Measurements from ENCODE around the gene COG7. TPM values are rescaled to one million over a fixed set of nuclear protein-coding genes. Genes with fewer than 3 reads are reported as not detected.
A peak's percentile ranks its signal among the peaks of the same experiment; 100 is the strongest.
"Not testable (repeated sequence)": the region's sequence is repeated elsewhere in the genome, so short reads cannot be mapped to it uniquely, and the experiment has no call there.

The COG7 gene
- total RNA-seq, 1 experiment from 2014 or later = 12.5 TPM

- DNase-seq (ENCODE audit: low read depth) = no peak
These were observed 67.5 kb downstream of the COG7 start for GRCh38 chr16:23385441-23385840.

GRCh38 chr16:23384878-23385277 lies 68.1 kb downstream of the COG7 start:
- no peak for DNase-seq (ENCODE audit: low read depth)

GRCh38 chr16:23383881-23384280 lies 69.1 kb downstream of the COG7 start:
- DNase-seq (ENCODE audit: low read depth) = no peak

GRCh38 chr16:23382279-23382678 lies 70.7 kb downstream of the COG7 start:
- DNase-seq (ENCODE audit: low read depth) = no peak

- DNase-seq (ENCODE audit: low read depth) = not testable (repeated sequence)
These were observed 71.3 kb downstream of the COG7 start for GRCh38 chr16:23381702-23382101.

GRCh38 chr16:23380501-23380951 lies 72.5 kb downstream of the COG7 start:
- no peak for DNase-seq (ENCODE audit: low read depth)

- DNase-seq (ENCODE audit: low read depth) = no peak
These were observed 73.3 kb downstream of the COG7 start for GRCh38 chr16:23379707-23380106.

- no peak for DNase-seq (ENCODE audit: low read depth)
These were observed 74.1 kb downstream of the COG7 start for GRCh38 chr16:23378921-23379320.

- no peak for DNase-seq (ENCODE audit: low read depth)
These were observed 74.7 kb downstream of the COG7 start for GRCh38 chr16:23378256-23378655.

- no peak for DNase-seq (ENCODE audit: low read depth)
These were observed 75.7 kb downstream of the COG7 start for GRCh38 chr16:23377071-23377931.

- no peak for DNase-seq (ENCODE audit: low read depth)
These were observed 77.3 kb downstream of the COG7 start for GRCh38 chr16:23375643-23376042.

GRCh38 chr16:23374721-23375510 lies 78.1 kb downstream of the COG7 start:
- DNase-seq (ENCODE audit: low read depth) = no peak

- DNase-seq (ENCODE audit: low read depth) = no peak
These were observed 79.4 kb downstream of the COG7 start for GRCh38 chr16:23373436-23374219.

GRCh38 chr16:23371368-23371767 lies 81.6 kb downstream of the COG7 start:
- no peak for DNase-seq (ENCODE audit: low read depth)

- DNase-seq (ENCODE audit: low read depth) = no peak
These were observed 83.6 kb downstream of the COG7 start for GRCh38 chr16:23369416-23369815.

GRCh38 chr16:23368469-23368868 lies 84.5 kb downstream of the COG7 start:
- DNase-seq (ENCODE audit: low read depth) = peak; percentile 14

GRCh38 chr16:23367988-23368387 lies 85.0 kb downstream of the COG7 start:
- DNase-seq (ENCODE audit: low read depth) = no peak

GRCh38 chr16:23367564-23367963 lies 85.4 kb downstream of the COG7 start:
- no peak for DNase-seq (ENCODE audit: low read depth)

- not testable (repeated sequence) for DNase-seq (ENCODE audit: low read depth)
These were observed 86.6 kb downstream of the COG7 start for GRCh38 chr16:23366341-23366740.

GRCh38 chr16:23365602-23366240 lies 87.3 kb downstream of the COG7 start:
- no peak for DNase-seq (ENCODE audit: low read depth)

Data from LHCN-M2 (cell line).